NCI-H446 treated with DMSO at 0.1 percent for 48 hours (cell line): ENCODE measurements around the gene KIF7.
A peak's percentile ranks its signal among the peaks of the same experiment; 100 is the strongest.
"Not testable (repeated sequence)": the region's sequence is repeated elsewhere in the genome, so short reads cannot be mapped to it uniquely, and the experiment has no call there.

ENCODE experiments used
- DNase-seq: peaks from one replicate; lab custom pipeline; 2025; lab: John Stamatoyannopoulos, UW

The KIF7 gene

DNA sequence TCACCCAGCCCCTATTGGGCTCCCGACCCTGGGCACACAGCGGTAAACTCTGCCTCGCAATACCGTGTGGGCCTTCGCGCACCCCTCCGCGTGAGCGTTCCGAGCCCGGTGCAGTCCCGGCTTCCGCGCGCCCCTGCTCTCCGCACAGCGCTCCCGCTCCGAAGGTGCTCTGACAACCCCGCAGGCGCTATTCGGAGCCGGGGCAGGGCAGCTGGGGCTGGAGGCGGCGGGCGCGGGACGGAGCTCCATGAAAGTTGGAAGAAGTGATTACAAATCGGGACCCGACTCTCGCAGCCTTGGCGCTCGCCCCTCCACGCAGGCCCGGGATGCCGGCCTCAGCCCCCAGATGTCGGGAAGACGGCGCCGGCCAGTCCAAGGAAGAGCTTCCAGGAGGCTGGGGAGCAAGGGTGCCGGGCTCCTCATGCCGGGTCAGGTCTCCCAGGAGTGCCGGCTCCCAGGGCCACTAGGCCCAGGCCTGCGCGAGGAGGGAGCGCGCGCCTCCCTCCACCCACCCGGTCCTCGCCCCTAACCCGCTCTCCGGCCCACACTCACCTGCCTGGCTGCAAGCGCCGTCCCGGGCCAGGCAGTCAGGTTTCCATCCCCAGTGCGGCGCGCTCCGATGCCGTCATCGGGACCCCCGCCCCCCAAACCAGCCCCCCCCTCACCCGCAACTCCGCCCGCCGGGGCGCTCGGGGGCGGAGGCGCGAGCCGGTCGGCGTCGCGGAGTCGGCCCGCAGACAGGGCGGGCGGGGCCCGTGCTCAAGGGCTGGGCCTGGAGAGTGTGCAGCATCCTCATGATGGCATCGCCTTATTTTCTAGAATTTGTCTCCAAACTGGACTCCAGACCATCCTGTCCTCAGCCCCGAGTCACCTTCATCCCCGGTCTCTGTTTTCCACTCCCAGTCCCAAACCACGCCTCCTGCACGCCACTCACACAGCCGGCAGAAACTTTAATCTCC lies at the start of gene KIF7:
Gene KIF7 (minus strand): TSS at position 621 of the 959 bp plus-strand sequence. CDS start 2,537 bp downstream, outside the sequence.
- DNase-seq, result no peak

DNA sequence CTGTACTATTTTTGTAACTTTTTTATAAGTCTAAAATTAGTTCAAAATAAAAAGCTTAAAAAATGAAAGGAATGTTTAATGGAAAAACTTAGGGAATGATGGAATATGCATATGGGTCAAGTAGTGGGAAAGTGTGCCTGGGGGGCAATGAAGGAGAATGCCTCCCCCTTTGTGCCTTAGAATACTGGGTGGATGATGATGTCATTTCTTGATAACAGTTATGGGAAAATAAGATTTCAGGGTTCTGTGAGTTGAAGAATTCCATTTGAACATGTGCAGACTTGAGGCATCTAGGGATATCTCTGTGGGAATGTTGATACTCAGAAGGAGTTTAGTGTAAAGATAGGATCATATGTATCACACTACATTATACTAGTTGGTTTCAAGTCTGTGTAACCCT lies 49.1 kb upstream of the KIF7 start:
- DNase-seq, result no peak

DNA sequence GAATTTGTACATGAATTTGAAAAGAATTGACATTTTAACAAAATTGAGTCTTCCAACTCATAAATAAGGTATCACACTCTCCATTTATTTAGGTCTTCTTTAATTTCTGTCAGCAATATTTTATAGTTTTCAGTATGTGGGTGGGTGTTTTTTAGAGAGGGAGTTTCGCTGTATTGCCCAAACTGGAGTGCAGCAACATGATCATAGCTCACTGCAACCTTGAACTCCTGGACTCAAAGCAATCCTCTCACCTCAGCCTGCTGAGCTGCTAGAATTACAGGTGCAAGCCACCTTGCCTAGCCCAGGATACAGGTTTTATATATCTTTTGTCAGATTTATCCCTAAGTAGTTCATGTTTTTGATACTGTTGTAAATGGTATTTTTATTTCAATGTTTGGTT lies 39.9 kb upstream of the KIF7 start:
- DNase-seq, result no peak

- DNase-seq, result no peak
Observed at GRCh38 chr15:89693696-89694095, 38.4 kb upstream of the KIF7 start.

DNA sequence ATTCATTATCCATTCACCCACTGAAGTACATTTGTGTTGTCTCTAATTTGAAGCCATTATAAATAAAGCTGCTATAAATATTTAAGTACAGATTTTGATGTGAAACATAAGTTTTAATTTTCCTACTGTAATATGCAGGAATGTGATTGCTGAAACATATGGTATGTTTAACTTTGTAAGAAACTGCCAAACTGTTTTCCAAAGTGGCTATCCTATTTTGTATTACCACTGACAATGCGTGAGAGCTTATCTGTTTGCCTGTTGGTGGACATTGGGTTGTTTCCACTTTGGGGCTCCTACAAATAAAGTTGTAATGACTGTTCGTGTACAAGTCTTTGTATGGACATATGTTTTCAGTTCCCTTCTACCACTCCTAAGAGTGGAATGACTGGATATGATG lies 37.8 kb upstream of the KIF7 start:
- no peak for DNase-seq

DNA sequence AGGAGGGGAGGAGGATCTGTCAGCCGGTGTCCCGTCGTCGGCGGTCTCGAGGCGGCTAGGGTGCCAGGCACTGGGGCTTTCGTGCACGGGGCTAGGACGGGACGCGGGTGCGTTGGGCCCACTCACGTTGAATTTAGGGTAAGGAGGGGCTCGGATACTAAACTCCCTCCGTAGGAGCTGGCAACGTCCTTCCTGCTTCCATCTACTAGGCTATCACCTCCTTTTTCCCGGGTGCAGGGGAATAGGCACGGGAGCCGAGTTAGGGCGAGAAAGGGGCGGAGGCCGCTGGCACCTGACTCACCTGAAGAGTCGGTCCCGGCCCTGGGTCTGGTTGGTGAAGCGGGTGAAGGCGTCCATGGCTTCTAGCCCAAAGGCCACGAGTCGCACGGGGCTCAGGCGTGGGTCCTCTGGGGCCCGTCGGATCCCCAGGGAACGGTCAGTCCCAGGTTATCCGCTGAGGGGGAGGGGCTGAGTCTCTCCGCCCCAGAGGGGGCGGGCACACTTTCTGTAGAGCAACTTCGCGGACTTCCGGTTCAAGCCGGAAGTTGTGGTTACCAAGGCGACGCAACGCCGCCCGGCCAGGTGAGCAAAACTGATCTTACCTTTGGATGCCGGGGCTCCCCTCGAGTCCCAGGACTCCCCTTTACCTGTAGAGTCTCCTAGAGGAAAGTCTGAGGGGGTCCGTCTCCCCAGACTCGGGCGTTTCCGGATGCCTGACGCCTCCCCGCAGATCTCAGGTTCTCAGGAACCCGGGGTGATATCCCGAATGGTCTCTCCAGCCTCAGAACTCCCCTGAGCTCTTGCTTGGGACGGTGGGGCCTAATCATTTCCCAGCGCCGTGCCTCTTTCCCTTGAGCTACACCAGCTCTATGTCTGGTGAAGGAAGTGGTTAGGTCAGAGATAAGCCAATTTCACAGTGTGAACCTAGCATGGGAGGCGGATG lies 35.3 kb upstream of the KIF7 start, which contains the start of the genes PEX11A and WDR93:
Gene PEX11A (minus strand): TSS at position 479 of the 943 bp plus-strand sequence. CDS start 122 bp downstream, at position 357.
Gene WDR93 (plus strand): TSS at position 536 of the 943 bp plus-strand sequence. CDS start 10,936 bp downstream, outside the sequence.
- peak; percentile 34 for DNase-seq

DNA sequence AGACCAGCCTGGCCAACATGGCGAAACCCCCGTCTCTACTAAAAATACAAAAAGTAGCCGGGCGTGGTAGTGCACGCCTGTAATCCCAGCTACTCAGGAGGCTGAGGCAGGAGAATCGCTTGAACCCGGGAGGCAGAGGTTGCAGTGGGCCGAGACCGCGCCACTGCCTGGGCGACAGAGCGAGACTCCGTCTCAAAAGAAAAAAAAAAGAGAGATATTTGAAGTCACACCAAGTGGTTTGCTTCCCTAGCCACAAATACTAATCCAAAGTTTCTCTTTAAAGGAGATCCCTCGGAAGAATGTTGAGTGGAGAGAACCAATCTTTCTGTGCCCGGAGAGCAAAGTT lies 34.6 kb upstream of the KIF7 start:
- DNase-seq, result not testable (repeated sequence)

DNA sequence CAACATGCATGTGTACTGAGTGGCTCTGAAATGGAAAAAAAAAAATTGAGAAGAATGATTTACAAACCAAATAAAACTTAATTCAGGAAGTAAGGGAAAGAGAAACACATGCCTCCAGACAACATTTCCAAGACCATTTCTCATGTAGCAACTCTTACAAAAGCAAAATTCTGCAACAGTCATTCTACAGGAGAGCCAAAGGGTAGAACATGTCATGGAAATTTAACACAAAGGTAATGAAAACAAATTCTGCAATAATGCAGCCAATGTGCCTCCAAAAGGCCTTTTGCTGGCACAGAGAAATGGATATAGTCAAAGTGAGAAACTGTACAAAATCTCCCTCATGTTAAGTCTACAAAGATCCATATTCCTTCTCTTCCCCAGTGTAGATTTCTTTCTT lies 31.3 kb upstream of the KIF7 start:
- no peak for DNase-seq

DNA sequence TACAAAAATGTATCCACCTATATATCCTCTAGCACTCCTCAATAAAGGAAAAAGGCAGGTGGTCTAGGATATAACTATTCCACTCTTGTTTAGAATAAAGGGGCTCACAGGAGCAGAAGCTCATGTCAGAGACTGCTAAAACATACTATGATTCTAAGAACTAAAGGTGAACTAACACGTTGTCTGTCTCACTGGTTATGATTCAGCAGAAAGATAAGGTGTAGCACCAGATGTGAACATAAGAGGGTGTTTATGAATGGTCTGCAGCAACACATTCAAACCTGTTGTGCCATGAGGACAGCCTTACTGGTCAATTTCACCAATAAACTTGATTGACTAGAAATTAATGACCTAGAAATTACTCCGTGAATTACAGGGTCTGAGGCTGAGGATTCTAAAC lies 30.7 kb upstream of the KIF7 start:
- DNase-seq, result no peak

DNA sequence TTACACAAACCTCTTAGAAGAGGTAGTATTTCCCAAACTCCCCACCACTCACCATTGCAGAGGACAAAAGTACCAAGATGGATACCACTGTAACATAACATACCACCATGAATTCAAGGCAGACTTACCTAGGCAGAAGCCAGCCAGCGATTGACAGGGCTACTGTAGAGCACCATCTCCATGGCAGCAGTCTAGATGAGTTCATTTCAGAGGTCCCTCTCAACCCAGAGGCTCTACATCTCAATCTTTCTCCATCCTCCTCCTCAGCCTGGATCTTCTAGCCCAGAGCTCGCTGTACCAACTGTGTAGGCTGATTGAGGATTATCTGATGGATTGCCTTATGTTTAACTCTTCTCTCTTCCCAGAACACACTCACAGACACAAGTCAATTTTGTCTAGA lies 25.9 kb upstream of the KIF7 start:
- no peak for DNase-seq

- DNase-seq, result peak; percentile 56
Observed at GRCh38 chr15:89680282-89680873, 25.1 kb upstream of the KIF7 start.

- no peak for DNase-seq
Observed at GRCh38 chr15:89679212-89679611, 23.9 kb upstream of the KIF7 start, which contains the start of gene PLIN1. TSS of gene PLIN1 (minus strand) at chr15:89679367. CDS start at chr15:89677489, 1,878 bp downstream.

DNA sequence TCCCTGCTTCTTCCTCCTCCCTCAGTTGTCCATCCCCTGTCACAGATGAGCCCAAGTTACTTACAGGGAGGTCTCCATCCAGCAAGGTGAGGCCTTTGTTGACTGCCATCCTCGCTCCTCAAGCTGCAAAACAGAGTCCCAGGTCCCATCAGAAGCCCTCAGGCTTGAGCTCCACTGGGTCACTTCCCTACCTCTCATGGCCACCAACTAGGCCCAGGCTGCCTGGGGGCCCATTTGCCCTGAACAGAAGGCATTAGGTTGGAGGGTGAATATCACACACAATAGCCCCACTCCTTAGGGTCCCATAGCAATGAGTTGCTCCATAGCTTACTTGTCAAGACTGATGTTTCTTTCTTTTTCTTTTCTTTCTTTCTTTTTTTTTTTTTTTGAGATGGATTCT lies 22.1 kb upstream of the KIF7 start:
- no peak for DNase-seq

DNA sequence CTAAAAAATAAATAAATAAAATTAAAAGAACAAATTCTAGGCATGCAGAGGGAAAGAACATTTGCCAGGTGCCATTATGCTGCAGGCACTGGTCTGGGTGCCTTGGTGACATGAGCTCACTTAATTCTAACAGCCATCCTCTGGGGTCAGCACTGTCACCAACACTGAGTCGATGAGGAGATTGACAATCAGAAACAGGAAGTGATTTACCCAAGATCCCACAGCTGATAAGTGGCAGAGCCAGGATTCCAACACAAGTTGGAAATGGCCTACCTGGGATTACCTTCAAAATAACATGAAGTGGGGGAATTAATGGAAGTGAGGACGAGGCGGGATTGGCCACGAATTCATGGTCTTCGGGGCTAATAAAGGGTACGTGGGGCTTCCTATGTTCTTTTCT lies 20.3 kb upstream of the KIF7 start:
- DNase-seq, result no peak

DNA sequence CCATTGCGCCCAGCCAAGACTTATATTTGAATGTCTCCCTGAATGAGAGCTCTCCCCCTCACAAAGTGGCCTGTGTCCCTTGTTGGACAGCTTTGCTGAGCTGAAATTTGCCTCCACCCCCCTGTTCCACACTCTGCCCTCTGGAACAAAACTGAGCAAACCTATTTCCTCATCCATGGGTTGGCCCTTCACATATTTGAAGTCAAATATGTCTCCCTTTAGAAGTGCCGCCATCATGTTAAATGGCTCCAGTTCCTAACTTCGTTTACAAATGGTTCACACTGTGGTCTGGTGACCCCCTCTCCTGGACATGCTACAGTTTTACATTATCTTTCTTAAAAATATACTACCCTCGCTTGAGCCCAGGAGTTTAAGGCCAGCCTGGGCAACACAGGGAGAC lies 19.3 kb upstream of the KIF7 start:
- DNase-seq, result no peak

- no peak for DNase-seq
Observed at GRCh38 chr15:89673165-89673512, 17.9 kb upstream of the KIF7 start.

GRCh38 chr15:89672221-89673164 lies 17.2 kb upstream of the KIF7 start:
- peak; percentile 4 for DNase-seq

GRCh38 chr15:89671687-89672086 lies 16.4 kb upstream of the KIF7 start:
- no peak for DNase-seq

DNA sequence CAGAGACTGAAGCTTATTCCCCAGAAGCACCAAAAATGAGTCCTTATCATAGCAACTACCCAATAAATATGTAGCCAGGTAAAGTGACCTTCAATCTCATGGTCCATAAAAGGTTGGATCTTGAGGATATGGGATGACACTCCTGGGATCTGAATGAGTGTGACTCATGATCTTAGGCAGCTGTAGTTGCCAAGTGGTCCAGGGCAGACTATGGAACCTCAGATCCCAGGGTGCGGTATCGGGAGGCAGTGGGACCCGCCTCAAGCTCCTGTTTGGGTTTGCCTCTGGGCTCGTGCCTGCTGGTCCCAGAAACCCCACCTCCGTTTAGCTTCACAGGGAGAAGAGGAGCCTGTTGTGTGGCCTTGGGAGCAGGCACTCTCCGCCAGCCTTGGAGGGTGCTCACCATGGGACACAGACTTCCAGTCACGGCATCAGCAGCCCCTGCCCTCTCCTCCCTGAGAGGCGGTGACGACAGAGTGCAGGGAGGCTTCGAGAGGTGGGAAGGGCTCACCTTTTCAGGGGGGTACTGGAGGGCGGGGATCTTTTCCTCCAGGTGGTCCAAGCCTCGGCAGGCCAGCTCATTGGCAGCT lies 15.8 kb upstream of the KIF7 start:
- no peak for DNase-seq

DNA sequence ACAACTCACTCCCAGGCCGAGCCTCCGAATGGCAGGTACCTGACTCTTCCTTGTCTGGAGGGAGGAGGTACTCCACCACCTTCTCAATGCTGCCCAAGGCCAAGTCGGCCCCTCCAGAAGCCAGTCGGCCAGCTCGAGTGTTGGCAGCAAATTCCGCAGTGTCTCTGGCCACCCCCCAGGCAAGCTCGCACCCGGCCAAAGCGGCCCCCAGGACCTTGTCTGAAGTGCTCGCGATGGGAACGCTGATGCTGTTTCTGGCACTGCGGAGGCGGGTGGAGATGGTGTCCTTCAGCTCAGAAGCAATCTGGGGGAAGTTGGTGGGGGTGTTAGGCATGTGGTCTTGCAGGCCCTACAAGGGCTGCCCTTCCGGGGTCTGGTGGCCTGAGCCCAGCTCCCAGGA lies 14.7 kb upstream of the KIF7 start:
- DNase-seq, result no peak
